D721Med (cell line): ENCODE data around the gene ANO2.
"Not testable (repeated sequence)": the region's sequence is repeated elsewhere in the genome, so short reads cannot be mapped to it uniquely, and the experiment has no call there.

Experiments
- DNase-seq: peaks from one replicate; pipeline ENCODE4 v3.0.0; 2011; ENCODE audit warnings: low spot score; ENCODE audit not compliant: insufficient read length
- FAIRE-seq: peaks from 2 replicates; lab custom pipeline; 2011; peaks lifted over from hg19 to GRCh38; lab: Jason Lieb, UNC
- TF ChIP-seq, protein P1 (sequence below): IDR thresholded peaks from 2 replicates; pipeline ENCODE4 v1.5.1; 2012; ENCODE audit warnings: mild to moderate bottlenecking, control low read depth; ENCODE audit not compliant: insufficient read depth; ENCODE audit errors: missing control alignments

Gene ANO2

GRCh38 chr12:5901416-5901815 lies 43.6 kb downstream of the ANO2 start:
- no peak for FAIRE-seq
- TF ChIP-seq, protein P1, sequence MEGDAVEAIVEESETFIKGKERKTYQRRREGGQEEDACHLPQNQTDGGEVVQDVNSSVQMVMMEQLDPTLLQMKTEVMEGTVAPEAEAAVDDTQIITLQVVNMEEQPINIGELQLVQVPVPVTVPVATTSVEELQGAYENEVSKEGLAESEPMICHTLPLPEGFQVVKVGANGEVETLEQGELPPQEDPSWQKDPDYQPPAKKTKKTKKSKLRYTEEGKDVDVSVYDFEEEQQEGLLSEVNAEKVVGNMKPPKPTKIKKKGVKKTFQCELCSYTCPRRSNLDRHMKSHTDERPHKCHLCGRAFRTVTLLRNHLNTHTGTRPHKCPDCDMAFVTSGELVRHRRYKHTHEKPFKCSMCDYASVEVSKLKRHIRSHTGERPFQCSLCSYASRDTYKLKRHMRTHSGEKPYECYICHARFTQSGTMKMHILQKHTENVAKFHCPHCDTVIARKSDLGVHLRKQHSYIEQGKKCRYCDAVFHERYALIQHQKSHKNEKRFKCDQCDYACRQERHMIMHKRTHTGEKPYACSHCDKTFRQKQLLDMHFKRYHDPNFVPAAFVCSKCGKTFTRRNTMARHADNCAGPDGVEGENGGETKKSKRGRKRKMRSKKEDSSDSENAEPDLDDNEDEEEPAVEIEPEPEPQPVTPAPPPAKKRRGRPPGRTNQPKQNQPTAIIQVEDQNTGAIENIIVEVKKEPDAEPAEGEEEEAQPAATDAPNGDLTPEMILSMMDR = no peak
- no peak for DNase-seq

GRCh38 chr12:5900533-5901205 lies 44.4 kb downstream of the ANO2 start:
- no peak for FAIRE-seq
- DNase-seq = no peak
- TF ChIP-seq, protein P1 = no peak

- DNase-seq = no peak
- FAIRE-seq = no peak
- TF ChIP-seq, protein P1 = no peak
These were observed 45.0 kb downstream of the ANO2 start for GRCh38 chr12:5900076-5900475.

- DNase-seq = no peak
- TF ChIP-seq, protein P1 = no peak
- no peak for FAIRE-seq
These were observed 45.4 kb downstream of the ANO2 start for GRCh38 chr12:5899675-5900074.

- FAIRE-seq = no peak
- TF ChIP-seq, protein P1 = no peak
- DNase-seq = no peak
These were observed 46.2 kb downstream of the ANO2 start for GRCh38 chr12:5898874-5899273.

- TF ChIP-seq, protein P1 = no peak
- FAIRE-seq (no peak), DNase-seq (no peak)
These were observed 55.5 kb downstream of the ANO2 start for GRCh38 chr12:5889381-5890047.

GRCh38 chr12:5888816-5889315 lies 56.2 kb downstream of the ANO2 start:
- TF ChIP-seq, protein P1 = no peak
- no peak for DNase-seq
- no peak for FAIRE-seq

DNA sequence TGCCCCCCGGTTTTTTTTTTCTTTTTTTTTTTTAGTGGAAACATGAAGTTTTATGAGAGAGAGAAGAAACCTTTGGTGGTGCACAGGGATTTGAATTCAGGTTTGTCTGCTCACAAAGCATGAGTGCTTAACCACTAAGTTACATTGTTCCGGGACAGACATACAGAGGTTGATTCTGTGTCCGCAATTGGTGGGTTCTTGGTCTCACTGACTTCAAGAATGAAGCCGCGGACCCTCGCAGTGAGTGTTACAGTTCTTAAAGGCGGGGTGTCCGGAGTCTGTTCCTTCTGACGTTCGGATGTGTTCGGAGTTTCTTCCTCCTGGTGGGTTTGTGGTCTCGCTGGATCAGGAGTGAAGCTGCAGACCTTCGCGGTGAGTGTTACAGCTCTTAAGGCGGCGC lies 57.2 kb downstream of the ANO2 start:
- not testable (repeated sequence) for DNase-seq, FAIRE-seq
